Measurements from ENCODE around the gene SELENOT. TPM values are rescaled to one million over a fixed set of nuclear protein-coding genes. Genes with fewer than 3 reads are reported as not detected.

The SELENOT gene
- polyA plus RNA-seq, 1 of the 3 experiments (the other 2 are of a cell fraction): 143 TPM

DNA sequence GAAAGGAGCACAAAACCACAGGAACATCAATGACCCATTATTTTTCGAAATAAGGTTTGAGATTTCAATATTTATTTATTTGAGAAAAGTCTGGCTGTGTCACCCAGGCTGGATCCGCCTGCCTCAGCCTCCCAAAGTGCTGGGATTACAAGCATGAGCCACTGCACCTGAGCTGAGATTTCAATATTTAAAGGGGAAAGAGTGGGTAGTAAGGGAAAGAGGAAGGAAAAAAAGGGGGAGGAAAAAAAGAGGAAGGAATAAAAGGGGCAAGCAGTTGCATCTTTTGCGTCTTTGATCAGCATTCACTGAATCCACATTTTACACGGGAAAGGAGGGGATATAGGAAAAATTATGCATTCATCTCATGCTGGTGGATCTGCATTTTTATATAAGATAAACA, 53.2 kb downstream of the SELENOT start:
- Histone ChIP-seq H4K20me1 (ENCODE audit: insufficient read depth) (no peaks in the 10 kb centered on the region), H3K9me3 (no peaks in the 10 kb centered on the region), H3K36me3 (replicated peaks in 1 of 2; ENCODE audit: control insufficient read depth in 1 of 2, insufficient read depth in 2 of 2, low read length in 1 of 2) (no peaks in the 10 kb centered on the region), H3K9ac (no peak overlapping the region), H2AFZ (ENCODE audit: low read depth) (no peak overlapping the region), H3K27me3 (ENCODE audit: insufficient read depth) (no peaks in the 10 kb centered on the region), H3K4me3 (ENCODE audit: low read depth in 2 of 2, low read length in 1 of 2) (no peak overlapping the region), H3K9me2 (no peaks in the 10 kb centered on the region), H3K79me2 (ENCODE audit: insufficient read depth) (no peaks in the 10 kb centered on the region), H3K4me1 (ENCODE audit: control insufficient read depth in 1 of 2, insufficient read depth in 2 of 2, low read depth in 1 of 2, low read length in 1 of 2) (no peaks in the 10 kb centered on the region), H3F3A (replicated peaks; ENCODE audit: insufficient read depth) (no peaks in the 10 kb centered on the region), H3K27ac (ENCODE audit: low read depth in 2 of 2, low read length in 1 of 2) (no peak overlapping the region), H3K4me2 (no peak overlapping the region)
- WGBS (ENCODE audit: low lambda C conversion rate): 63% methylated on average over 4 of the region's 4 CpGs
- ChIA-PET POLR2A (no interaction called here), CTCF (no interaction called here)
- no peak for DNase-seq
- TF ChIP-seq TAF1 (IDR thresholded peaks at IDR 0.05; ENCODE audit: borderline replicate concordance, low read depth, low read length): no peak
- TF ChIP-seq NRF1 (IDR thresholded peaks at IDR 0.05; ENCODE audit: low read depth, low read length): no peak
- TF ChIP-seq NFIC (IDR thresholded peaks at IDR 0.05; ENCODE audit: borderline replicate concordance): no peak
- TF ChIP-seq GATA2 (CRISPR knock-in tag; IDR thresholded peaks at IDR 0.05): no peak
- TF ChIP-seq, protein P1, sequence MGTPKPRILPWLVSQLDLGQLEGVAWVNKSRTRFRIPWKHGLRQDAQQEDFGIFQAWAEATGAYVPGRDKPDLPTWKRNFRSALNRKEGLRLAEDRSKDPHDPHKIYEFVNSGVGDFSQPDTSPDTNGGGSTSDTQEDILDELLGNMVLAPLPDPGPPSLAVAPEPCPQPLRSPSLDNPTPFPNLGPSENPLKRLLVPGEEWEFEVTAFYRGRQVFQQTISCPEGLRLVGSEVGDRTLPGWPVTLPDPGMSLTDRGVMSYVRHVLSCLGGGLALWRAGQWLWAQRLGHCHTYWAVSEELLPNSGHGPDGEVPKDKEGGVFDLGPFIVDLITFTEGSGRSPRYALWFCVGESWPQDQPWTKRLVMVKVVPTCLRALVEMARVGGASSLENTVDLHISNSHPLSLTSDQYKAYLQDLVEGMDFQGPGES (IDR thresholded peaks at IDR 0.05; ENCODE audit: low read depth, low read length): no peak
- no peak for TF ChIP-seq MXI1 (IDR thresholded peaks at IDR 0.05; ENCODE audit: low read depth, low read length)
- TF ChIP-seq TCF12 (IDR thresholded peaks at IDR 0.05): no peak
- no peak for TF ChIP-seq JUND (IDR thresholded peaks at IDR 0.05)
- no peak for TF ChIP-seq RFX5 (IDR thresholded peaks at IDR 0.05; ENCODE audit: low read length)
- no peak for TF ChIP-seq FOXM1 (IDR thresholded peaks at IDR 0.05; ENCODE audit: low read depth)
- TF ChIP-seq, protein P2, sequence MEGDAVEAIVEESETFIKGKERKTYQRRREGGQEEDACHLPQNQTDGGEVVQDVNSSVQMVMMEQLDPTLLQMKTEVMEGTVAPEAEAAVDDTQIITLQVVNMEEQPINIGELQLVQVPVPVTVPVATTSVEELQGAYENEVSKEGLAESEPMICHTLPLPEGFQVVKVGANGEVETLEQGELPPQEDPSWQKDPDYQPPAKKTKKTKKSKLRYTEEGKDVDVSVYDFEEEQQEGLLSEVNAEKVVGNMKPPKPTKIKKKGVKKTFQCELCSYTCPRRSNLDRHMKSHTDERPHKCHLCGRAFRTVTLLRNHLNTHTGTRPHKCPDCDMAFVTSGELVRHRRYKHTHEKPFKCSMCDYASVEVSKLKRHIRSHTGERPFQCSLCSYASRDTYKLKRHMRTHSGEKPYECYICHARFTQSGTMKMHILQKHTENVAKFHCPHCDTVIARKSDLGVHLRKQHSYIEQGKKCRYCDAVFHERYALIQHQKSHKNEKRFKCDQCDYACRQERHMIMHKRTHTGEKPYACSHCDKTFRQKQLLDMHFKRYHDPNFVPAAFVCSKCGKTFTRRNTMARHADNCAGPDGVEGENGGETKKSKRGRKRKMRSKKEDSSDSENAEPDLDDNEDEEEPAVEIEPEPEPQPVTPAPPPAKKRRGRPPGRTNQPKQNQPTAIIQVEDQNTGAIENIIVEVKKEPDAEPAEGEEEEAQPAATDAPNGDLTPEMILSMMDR (IDR thresholded peaks at IDR 0.05): no peak
- TF ChIP-seq, protein P3, sequence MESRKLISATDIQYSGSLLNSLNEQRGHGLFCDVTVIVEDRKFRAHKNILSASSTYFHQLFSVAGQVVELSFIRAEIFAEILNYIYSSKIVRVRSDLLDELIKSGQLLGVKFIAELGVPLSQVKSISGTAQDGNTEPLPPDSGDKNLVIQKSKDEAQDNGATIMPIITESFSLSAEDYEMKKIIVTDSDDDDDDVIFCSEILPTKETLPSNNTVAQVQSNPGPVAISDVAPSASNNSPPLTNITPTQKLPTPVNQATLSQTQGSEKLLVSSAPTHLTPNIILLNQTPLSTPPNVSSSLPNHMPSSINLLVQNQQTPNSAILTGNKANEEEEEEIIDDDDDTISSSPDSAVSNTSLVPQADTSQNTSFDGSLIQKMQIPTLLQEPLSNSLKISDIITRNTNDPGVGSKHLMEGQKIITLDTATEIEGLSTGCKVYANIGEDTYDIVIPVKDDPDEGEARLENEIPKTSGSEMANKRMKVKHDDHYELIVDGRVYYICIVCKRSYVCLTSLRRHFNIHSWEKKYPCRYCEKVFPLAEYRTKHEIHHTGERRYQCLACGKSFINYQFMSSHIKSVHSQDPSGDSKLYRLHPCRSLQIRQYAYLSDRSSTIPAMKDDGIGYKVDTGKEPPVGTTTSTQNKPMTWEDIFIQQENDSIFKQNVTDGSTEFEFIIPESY (IDR thresholded peaks at IDR 0.05; ENCODE audit: borderline replicate concordance, low read depth): no peak
- TF ChIP-seq RAD21 (IDR thresholded peaks at IDR 0.05; ENCODE audit: low read length): no peak
- TF ChIP-seq FOSL2 (IDR thresholded peaks at IDR 0.05; ENCODE audit: borderline replicate concordance, low read depth): no peak
- no peak for TF ChIP-seq GABPA (IDR thresholded peaks at IDR 0.05; ENCODE audit: low read depth)

Measured in SK-N-SH (cell line).